D341Med (cell line): ENCODE data around the gene GABBR2.

Experiments used
- DNase-seq: peaks from one replicate; pipeline ENCODE4 v3.0.0; 2012; ENCODE audit warnings: low spot score

Gene GABBR2

GRCh38 chr9:98401140-98402018 is 307.4 kb downstream of the GABBR2 start:
- DNase-seq: peak; percentile 48

DNA sequence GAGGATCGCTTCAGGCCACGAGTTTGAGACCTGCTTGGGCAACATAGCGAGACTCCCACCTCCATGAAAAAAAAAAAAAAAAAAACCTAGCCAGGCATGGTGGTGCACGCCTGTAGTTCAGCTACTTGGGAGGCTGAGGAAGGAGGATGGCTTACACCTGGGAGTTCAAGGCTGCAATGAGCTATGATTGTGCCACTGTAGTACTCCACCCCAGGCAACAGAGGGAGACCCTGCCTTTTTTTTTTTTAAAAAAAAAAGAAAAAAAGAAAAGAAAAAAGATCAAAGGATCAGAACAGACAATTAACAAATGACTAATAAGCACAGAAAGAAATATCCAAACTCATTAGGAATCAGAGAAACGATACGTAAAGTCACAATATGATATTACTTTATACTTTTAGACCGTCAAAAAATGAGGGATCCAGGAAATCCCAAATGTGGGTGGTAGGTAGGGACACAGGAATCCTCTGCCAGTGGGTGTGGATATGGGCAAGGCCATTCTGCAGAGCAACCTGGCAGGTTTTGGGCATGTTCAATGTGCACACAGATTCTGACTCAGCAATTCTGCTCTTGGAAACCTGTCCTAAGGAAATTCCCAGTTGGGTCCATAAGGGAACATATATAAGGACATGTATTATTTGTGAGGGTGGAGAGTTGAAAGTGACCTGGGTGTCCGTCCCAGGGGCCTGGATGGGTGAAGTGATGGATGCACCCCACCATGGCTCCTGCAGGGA is 308.6 kb downstream of the GABBR2 start:
- DNase-seq: no peak

DNA sequence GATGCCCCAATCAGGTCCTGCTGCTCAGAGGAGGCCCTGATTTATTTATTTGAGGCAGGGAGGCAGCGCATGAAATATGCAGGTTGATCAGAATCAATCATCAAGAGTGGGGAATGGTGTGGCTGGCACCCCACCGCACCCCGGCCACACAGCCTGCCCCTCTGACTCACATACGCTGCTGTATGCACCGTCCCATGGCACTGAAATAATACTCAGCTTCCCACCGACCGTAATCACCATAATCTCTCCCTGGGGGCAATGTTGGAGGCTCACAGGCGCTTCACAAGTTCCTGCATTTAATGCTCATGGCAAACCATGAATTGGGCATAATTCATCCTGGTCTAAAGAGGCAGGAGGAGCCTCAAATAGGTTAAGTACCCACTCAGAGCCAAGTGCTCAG is 312.1 kb downstream of the GABBR2 start:
- DNase-seq: peak; percentile 60

DNA sequence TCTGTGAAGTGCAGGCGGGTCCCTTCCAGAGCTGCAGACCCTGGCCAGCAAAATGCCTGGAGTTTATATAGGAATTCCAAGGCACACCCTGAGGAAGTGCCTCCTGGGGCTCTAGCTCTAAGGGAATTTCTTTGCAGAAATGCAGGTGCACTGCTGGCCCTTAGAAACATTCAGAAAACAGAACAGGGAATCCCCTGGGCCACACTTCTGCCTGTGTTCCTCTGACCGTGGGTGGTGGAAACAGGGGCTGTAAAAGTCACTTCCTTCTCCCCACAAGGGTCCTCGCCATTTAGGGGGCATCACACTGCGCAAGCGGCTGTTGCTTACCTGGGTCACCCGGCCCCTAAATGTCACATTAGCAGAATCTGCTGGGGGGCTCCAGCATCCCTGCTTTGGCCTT is 312.5 kb downstream of the GABBR2 start:
- DNase-seq: no peak

GRCh38 chr9:98391867-98392266 is 316.9 kb downstream of the GABBR2 start:
- no peak for DNase-seq

GRCh38 chr9:98391406-98391805 is 317.3 kb downstream of the GABBR2 start:
- no peak for DNase-seq

DNA sequence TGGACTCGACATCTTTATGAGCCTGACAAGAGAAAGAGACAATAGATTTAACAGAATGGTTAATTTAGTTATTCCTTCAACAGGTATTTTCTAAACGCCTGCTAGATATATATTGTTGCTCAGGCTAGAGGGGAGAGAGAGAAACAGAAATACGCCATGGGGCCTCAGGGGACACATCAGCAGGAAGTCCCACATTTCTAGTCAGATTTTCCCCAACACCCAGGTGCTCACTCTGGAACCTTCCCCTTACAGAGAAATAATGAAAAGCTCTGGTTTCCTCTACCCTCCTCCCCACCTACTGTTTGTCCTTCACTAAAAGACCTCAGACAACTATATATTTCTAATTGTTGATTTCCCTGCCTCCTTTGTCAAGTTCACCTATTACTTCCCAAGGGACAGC is 323.0 kb downstream of the GABBR2 start:
- no peak for DNase-seq

GRCh38 chr9:98383758-98384157 is 325.0 kb downstream of the GABBR2 start:
- DNase-seq: no peak

- DNase-seq: no peak
Measured at GRCh38 chr9:98381311-98382103, 327.2 kb downstream of the GABBR2 start.

- DNase-seq: no peak
Measured at GRCh38 chr9:98380065-98380681, 328.6 kb downstream of the GABBR2 start.

DNA sequence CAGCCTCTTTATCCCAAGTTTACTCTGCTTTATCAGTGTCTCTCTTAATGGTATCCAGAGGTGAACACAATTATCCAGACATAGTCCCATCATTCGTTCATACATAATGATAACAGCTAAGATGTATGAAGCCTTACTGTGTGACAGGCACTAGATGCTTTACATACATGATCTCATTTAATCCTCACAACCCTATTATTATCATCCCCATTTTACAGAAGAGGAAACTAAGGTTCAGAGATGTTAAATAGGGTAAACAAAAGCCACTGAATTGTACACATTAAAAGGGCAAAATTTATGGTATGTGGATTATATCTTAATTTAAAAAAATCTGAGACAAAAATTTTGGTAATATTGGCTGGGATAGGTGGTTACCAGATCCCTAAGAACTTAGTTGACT is 329.2 kb downstream of the GABBR2 start:
- no peak for DNase-seq

DNA sequence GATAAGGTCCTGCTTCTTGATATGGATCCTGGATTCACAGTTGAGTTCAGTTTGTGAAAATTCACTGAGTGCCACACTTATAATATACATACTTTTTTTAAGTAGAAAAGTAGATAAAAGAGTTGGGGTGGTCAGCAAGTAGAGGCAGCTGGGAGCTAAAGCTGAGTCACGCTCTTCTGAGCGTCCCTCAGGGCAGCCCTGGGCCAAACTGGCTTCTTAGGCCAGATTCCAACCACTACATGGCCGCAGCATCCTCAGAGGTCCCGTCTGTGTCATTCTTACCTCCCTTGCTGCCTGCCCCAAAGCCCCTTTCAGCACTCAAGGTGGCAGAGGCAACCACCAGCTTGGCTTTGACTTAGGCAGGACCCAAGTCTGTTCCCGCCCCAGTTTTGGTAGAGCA is 329.9 kb downstream of the GABBR2 start:
- no peak for DNase-seq

- DNase-seq: no peak
Measured at GRCh38 chr9:98378206-98378780, 330.4 kb downstream of the GABBR2 start.

DNA sequence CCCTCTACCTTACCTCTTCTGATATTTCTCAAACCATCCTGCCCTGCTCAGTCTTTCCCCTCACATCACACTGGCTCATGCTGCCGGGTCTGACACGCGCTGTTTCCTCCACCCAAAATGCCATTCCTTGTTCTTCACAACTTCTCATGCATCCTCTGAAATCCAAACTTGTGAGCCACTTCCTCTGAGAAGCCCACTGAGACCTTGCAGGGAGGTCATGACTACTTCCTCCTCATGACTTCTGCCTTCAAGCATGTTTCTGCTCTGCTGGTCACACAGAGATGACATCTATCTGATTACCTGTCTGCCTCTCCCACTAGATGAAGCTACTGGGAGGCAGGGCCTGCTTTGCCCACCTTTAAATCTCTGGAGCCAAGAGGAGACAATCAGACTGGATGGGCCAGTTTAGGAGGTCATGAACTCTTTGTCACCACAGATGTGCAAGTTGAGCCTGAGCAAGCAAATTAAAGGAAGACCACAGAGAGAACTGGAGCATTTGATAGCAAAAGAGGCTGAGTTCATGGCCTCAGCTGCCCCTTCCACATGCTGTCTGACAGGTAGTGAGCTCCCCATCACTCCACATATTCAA is 333.5 kb downstream of the GABBR2 start:
- no peak for DNase-seq

DNA sequence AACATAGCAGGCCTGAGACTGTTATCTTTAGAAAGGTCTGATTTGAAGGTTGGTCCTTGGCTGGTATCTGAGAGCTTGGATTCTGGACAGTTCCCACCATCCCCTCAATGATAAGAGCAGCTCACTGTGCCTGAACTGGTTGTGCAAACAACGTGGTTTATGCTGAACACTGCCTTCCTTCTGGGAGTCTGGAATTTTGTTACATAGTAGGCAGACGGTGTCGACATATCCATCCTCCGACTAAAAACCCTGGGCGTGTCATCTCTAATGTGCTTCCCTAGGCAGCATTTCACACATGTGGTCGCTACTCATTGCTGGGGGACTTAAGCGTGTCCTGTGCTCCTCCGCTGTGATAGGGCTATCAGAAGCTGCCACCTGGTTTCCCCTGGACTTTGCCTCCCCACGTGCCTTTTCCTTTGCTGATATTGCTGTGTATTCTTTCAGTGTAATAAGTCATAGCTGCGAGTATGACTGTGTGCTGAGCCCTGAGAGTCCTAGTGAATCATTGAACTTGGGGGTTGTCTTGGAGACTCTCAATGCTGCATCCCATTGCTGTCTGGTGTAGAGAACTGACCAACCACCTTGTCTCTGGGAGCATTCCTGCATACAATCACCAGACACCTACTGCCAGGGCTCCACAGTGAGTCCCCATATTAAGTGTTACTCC is 334.2 kb downstream of the GABBR2 start:
- no peak for DNase-seq

DNA sequence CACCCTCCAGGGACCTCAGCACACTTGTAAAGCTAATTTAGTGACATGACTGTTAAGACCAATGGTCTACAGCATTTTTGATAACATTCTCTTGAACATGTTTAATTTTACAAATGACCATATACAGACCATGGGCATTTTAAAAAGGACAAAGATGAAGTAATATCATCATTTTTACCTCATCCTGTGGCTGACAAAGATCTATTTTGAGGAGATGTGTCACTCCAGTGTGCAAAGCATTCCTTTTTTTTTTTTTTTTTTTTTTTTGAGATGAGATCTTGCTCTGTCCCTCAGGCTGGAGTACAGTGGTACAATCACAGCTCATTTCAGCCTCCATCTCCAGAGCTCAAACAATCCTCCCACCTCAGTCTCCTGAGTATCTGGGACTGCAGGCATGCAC is 335.1 kb downstream of the GABBR2 start:
- no peak for DNase-seq

- DNase-seq: peak; percentile 7
Measured at GRCh38 chr9:98372077-98372836, 336.5 kb downstream of the GABBR2 start.

GRCh38 chr9:98370976-98371315 is 337.8 kb downstream of the GABBR2 start:
- DNase-seq: peak; percentile 10

- no peak for DNase-seq
Measured at GRCh38 chr9:98370300-98370975, 338.3 kb downstream of the GABBR2 start.

- no peak for DNase-seq
Measured at GRCh38 chr9:98369896-98370295, 338.8 kb downstream of the GABBR2 start.
